OCI-LY7 (cell line): Measurements from ENCODE around the gene EID3.

Experiments
- EZH2phosphoT487 ChIP-seq: fragments of 200-600 bp; sonication (generic); IDR thresholded peaks from 2 replicates; pipeline ENCODE4 v1.6.1; 2018; ENCODE audit warnings: low read depth, borderline replicate concordance, mild to moderate bottlenecking, mixed run types, antibody characterized with exemption, low read length, moderate library complexity, mixed read lengths
- TF ChIP-seq, protein P1 (sequence below): fragments of 200-600 bp; sonication (generic); conservative IDR thresholded peaks from 2 replicates; pipeline ENCODE4 v1.5.1; 2014; ENCODE audit warnings: mild to moderate bottlenecking, antibody characterized with exemption, low read length, moderate library complexity, mixed read lengths

GRCh38 chr12:104350211-104351056 is 46.9 kb downstream of the EID3 start:
- TF ChIP-seq, protein P1, sequence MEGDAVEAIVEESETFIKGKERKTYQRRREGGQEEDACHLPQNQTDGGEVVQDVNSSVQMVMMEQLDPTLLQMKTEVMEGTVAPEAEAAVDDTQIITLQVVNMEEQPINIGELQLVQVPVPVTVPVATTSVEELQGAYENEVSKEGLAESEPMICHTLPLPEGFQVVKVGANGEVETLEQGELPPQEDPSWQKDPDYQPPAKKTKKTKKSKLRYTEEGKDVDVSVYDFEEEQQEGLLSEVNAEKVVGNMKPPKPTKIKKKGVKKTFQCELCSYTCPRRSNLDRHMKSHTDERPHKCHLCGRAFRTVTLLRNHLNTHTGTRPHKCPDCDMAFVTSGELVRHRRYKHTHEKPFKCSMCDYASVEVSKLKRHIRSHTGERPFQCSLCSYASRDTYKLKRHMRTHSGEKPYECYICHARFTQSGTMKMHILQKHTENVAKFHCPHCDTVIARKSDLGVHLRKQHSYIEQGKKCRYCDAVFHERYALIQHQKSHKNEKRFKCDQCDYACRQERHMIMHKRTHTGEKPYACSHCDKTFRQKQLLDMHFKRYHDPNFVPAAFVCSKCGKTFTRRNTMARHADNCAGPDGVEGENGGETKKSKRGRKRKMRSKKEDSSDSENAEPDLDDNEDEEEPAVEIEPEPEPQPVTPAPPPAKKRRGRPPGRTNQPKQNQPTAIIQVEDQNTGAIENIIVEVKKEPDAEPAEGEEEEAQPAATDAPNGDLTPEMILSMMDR = no peak
- no peak for TF ChIP-seq EZH2phosphoT487
